Mucosa of stomach (tissue), 1 donor: Measurements from ENCODE around the gene LILRB4.
"Not testable (repeated sequence)": the region's sequence is repeated elsewhere in the genome, so short reads cannot be mapped to it uniquely, and the experiment has no call there.

Source experiments
- H3K27me3 ChIP-seq: one replicate; pipeline ENCODE4 v1.7.0; 2013; ENCODE audit warnings: mild to moderate bottlenecking, low read length; ENCODE audit not compliant: control insufficient read depth, insufficient read depth
- H3K36me3 ChIP-seq: one replicate; pipeline ENCODE4 v1.7.0; 2013; ENCODE audit warnings: low read length; ENCODE audit not compliant: control insufficient read depth, insufficient read depth
- H3K4me1 ChIP-seq: one replicate; pipeline ENCODE4 v1.7.0; 2013; ENCODE audit warnings: mild to moderate bottlenecking, low read length; ENCODE audit not compliant: control insufficient read depth, insufficient read depth
- H3K4me3 ChIP-seq: one replicate; pipeline ENCODE4 v1.7.0; 2013; ENCODE audit warnings: low read length
- H3K9ac ChIP-seq: one replicate; pipeline ENCODE4 v1.7.0; 2013; ENCODE audit warnings: mild to moderate bottlenecking, low read length, moderate library complexity
- H3K9me3 ChIP-seq: one replicate; pipeline ENCODE4 v1.7.0; 2013; ENCODE audit warnings: mild to moderate bottlenecking, low read length, moderate library complexity; ENCODE audit not compliant: control insufficient read depth
- donor health status: Pancreatic carcinoma.

Gene LILRB4

DNA sequence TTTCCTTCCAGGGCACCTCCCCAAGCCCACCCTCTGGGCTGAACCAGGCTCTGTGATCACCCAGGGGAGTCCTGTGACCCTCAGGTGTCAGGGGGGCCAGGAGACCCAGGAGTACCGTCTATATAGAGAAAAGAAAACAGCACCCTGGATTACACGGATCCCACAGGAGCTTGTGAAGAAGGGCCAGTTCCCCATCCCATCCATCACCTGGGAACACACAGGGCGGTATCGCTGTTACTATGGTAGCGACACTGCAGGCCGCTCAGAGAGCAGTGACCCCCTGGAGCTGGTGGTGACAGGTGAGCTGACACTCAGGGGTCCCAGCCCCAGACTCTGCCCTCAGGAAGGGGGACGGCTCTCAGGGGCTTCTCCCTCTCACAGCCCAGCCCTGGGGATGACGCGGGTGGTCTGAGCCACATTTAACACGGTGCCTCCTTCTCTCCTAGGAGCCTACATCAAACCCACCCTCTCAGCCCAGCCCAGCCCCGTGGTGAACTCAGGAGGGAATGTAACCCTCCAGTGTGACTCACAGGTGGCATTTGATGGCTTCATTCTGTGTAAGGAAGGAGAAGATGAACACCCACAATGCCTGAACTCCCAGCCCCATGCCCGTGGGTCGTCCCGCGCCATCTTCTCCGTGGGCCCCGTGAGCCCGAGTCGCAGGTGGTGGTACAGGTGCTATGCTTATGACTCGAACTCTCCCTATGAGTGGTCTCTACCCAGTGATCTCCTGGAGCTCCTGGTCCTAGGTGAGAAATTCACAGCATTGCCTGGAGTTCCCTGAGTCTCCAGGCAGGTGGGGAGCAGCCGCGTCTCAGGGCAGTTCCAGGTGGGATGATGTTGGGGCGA, 31.1 kb upstream of the LILRB4 start:
- H3K9ac ChIP-seq, H3K27me3 ChIP-seq, H3K9me3 ChIP-seq, H3K4me3 ChIP-seq, H3K36me3 ChIP-seq: not testable (repeated sequence)
- H3K4me1 ChIP-seq, result peaks cover 17% of the 10 kb centered on the region

GRCh38 chr19:54632517-54632916, 30.3 kb upstream of the LILRB4 start:
- not testable (repeated sequence) for H3K36me3 ChIP-seq, H3K27me3 ChIP-seq, H3K4me3 ChIP-seq, H3K9ac ChIP-seq, H3K9me3 ChIP-seq
- H3K4me1 ChIP-seq, result peaks cover 16% of the 10 kb centered on the region

- Histone ChIP-seq H3K9ac (no peak overlapping the region), H3K27me3 (no peaks in the 10 kb centered on the region), H3K9me3 (no peaks in the 10 kb centered on the region), H3K36me3 (no peaks in the 10 kb centered on the region), H3K4me1 (peaks cover 7% of the 10 kb centered on the region), H3K4me3 (no peak overlapping the region)
Measured at GRCh38 chr19:54633401-54633800, 29.4 kb upstream of the LILRB4 start.

- not testable (repeated sequence) for H3K4me1 ChIP-seq, H3K27me3 ChIP-seq, H3K9ac ChIP-seq, H3K4me3 ChIP-seq, H3K36me3 ChIP-seq, H3K9me3 ChIP-seq
Measured at GRCh38 chr19:54636081-54636480, 26.7 kb upstream of the LILRB4 start.

DNA sequence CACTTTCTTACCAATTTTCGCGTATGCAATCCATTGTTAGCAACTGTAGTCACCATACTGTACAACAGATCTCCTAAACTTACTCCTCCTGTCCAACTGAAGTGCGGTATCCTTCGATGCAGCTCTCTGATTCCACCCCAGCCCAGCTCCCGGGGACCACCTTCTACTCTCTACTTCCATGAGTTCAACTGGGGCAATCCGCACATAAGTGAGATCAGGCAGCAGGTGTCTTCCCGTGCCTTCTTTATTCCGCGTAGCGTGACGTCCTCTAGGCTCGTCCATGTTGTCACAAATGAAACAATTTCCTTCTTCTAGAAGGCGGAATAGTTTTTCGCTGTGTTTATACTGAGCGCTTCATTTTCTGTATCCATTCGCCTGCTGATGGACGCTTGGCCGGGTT, 24.1 kb upstream of the LILRB4 start:
- no peaks in the 10 kb centered on the region for H3K4me1 ChIP-seq
- H3K4me3 ChIP-seq, result no peak overlapping the region
- H3K36me3 ChIP-seq, result no peaks in the 10 kb centered on the region
- H3K9me3 ChIP-seq, result no peaks in the 10 kb centered on the region
- no peak overlapping the region for H3K9ac ChIP-seq
- no peaks in the 10 kb centered on the region for H3K27me3 ChIP-seq

GRCh38 chr19:54642953-54643352, 19.8 kb upstream of the LILRB4 start:
- H3K36me3 ChIP-seq, H3K9ac ChIP-seq, H3K4me1 ChIP-seq, H3K4me3 ChIP-seq, H3K9me3 ChIP-seq, H3K27me3 ChIP-seq: not testable (repeated sequence)

GRCh38 chr19:54643583-54643982, 19.2 kb upstream of the LILRB4 start:
- H3K9me3 ChIP-seq, H3K4me3 ChIP-seq, H3K36me3 ChIP-seq, H3K9ac ChIP-seq, H3K4me1 ChIP-seq, H3K27me3 ChIP-seq: not testable (repeated sequence)

DNA sequence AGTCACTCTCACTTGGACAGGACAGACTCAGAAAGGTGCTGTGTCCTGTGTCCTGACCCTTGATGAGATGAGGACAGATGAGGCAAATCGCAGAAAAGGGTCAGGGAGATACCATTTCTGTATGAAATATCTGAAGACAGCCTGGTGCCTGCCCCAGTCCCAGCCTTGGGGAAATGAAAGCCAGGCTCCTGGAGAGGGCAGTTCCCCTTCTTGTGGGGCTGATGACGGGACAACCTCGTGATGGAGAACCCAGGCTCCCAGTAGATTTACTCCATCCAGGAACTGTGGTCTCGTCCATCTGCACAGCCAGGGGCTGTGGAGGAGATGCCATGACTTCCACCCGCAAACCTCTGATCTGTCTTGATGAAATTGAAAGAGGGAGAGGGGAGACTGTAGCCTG, 18.7 kb upstream of the LILRB4 start:
- Histone ChIP-seq H3K9ac (no peak overlapping the region), H3K9me3 (no peaks in the 10 kb centered on the region), H3K36me3 (no peaks in the 10 kb centered on the region), H3K4me1 (no peaks in the 10 kb centered on the region), H3K4me3 (no peak overlapping the region), H3K27me3 (no peaks in the 10 kb centered on the region)

DNA sequence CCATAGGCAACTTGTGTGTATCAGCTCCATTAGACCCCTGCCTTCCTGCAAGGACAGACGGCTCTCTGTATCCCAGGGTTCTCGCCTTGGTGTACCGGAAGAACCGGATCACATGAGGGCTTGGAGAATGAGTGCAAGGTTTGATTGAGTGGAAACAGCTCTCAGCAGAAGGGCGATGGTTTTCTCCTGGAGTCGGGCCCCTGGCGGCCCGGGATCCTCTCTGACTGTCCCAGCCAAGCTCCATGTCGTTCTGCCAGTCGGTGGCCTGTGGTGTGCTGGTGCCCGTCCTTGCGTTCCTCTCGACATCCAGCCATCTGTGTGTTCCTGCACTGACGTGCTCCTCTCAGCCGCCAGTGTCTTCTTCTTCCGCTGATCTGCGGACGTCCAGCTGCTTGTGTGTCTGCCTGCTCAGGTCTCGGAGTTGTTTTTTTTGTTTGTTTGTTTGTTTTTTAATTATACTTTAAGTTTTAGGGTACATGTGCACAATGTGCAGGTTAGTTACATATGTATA, 16.4 kb upstream of the LILRB4 start:
- no peaks in the 10 kb centered on the region for H3K27me3 ChIP-seq

GRCh38 chr19:54648129-54648528, 14.7 kb upstream of the LILRB4 start:
- Histone ChIP-seq H3K9ac (no peak overlapping the region), H3K27me3 (no peaks in the 10 kb centered on the region), H3K9me3 (no peaks in the 10 kb centered on the region), H3K36me3 (no peaks in the 10 kb centered on the region), H3K4me1 (no peaks in the 10 kb centered on the region), H3K4me3 (no peak overlapping the region)

More for the DNA sequence above, 16.4 kb upstream of the LILRB4 start:
- Histone ChIP-seq H3K9ac (no peak overlapping the region), H3K36me3 (no peaks in the 10 kb centered on the region), H3K9me3 (no peaks in the 10 kb centered on the region), H3K4me3 (no peak overlapping the region), H3K4me1 (no peaks in the 10 kb centered on the region)

- H3K36me3 ChIP-seq, result no peaks in the 10 kb centered on the region
- H3K4me3 ChIP-seq, result no peak overlapping the region
- no peaks in the 10 kb centered on the region for H3K4me1 ChIP-seq
- H3K9ac ChIP-seq, result no peak overlapping the region
- no peaks in the 10 kb centered on the region for H3K9me3 ChIP-seq
- H3K27me3 ChIP-seq, result no peaks in the 10 kb centered on the region
Measured at GRCh38 chr19:54650108-54650655, 12.6 kb upstream of the LILRB4 start.

DNA sequence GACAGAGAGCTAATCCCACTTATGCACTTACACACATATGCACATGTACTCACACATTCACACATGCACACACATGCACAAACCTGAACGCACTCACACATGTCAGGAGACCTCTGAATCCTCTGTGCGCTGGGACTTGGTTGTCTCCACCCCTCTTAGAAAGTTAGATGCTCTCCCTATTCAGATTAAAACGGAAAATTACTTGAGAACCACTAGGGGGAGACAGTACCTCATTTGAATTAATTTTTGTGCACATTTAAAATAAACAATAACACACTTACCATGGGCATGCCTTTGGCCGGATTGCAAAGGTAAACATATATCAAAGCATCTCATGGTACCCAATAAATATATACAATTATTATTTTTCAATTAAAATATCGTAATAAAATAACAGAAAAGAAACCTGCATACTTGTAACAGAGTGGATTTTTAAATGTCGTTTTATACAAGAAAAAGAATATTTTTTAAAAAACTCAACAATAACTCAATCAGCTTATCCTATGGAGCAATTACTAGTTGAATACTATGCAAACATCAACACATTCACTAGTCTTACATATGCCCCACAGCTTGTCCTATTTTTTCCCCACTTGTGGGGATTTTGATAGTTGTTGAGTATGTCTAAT, 9.5 kb upstream of the LILRB4 start:
- H3K4me1 ChIP-seq, result no peaks in the 10 kb centered on the region
- H3K4me3 ChIP-seq, result no peak overlapping the region
- no peaks in the 10 kb centered on the region for H3K36me3 ChIP-seq
- no peaks in the 10 kb centered on the region for H3K9me3 ChIP-seq
- no peaks in the 10 kb centered on the region for H3K27me3 ChIP-seq
- no peak overlapping the region for H3K9ac ChIP-seq
